ENCODE data around the gene EXD3. TPM values are rescaled to one million over a fixed set of nuclear protein-coding genes. Genes with fewer than 3 reads are reported as not detected.
A peak's percentile ranks its signal among the peaks of the same experiment; 100 is the strongest.

The EXD3 gene
- total RNA-seq, 1 experiment from 2014 or later = 15.3 TPM

DNA sequence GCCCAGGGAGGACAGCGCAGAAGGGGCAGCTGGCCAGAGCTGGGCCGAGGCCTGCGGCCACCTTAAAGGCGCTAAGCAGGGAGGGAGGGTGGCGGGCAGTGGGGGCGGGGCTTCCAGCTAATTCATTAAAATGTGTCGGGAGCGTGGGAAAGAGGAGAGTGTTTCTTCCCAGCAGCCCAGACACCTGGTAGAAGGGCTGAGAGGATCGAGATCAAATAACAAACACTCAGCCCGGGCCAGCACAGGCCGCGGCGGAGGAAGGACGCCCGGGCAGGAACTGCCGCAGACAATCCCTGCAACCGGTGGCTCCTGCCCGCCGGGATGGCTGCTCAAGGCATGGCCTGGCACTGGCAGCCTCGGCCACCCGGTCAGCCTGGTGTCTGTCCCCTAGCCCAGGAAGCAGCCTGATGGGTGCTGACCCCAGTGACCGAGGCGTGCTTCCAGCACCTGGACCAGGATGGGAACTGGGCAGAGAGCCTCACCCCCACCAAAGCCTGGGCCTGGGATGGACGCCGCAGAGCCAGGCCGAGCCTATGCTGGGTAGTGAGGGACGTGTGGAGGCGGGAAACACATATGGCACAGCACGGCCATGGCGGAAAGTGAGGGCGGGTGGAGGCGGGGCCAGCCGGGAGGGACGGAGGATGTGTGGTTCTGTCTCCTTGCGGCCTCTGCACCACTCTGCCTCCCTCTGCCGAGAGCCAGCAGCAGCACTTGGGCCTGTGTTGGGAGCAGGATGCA, 117.7 kb downstream of the EXD3 start:
- Mint-ChIP-seq H3K9me3 (peaks cover 0 to 2% of the 10 kb centered on the region in 2 experiments; a peak in 3 of 5 replicates), H3K4me1 (peaks cover 7 to 30% of the 10 kb centered on the region in 2 experiments), H3K4me3 (peak overlapping the region in 1 of 2 experiments; percentile 48; a peak in 1 of 5 replicates), H3K36me3 (ENCODE audit: insufficient read depth in 1 of 3, low read depth in 3 of 3) (peaks cover 0 to 2% (median 0%) of the 10 kb centered on the region in 3 experiments; a peak in 2 of 7 replicates), H3K27me3 (ENCODE audit: low read depth) (peaks cover 11% of the 10 kb centered on the region), H3K27ac (no peak overlapping the region)
- TF ChIP-seq, protein P1, sequence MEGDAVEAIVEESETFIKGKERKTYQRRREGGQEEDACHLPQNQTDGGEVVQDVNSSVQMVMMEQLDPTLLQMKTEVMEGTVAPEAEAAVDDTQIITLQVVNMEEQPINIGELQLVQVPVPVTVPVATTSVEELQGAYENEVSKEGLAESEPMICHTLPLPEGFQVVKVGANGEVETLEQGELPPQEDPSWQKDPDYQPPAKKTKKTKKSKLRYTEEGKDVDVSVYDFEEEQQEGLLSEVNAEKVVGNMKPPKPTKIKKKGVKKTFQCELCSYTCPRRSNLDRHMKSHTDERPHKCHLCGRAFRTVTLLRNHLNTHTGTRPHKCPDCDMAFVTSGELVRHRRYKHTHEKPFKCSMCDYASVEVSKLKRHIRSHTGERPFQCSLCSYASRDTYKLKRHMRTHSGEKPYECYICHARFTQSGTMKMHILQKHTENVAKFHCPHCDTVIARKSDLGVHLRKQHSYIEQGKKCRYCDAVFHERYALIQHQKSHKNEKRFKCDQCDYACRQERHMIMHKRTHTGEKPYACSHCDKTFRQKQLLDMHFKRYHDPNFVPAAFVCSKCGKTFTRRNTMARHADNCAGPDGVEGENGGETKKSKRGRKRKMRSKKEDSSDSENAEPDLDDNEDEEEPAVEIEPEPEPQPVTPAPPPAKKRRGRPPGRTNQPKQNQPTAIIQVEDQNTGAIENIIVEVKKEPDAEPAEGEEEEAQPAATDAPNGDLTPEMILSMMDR (conservative IDR thresholded peaks at IDR 0.05) = no peak
- DNase-seq = peak; percentile 83
- H2BK5ac ChIP-seq (ENCODE audit: insufficient read length, low read length) = no peak overlapping the region
- no peak overlapping the region for H3K18ac ChIP-seq (ENCODE audit: insufficient read length, low read depth, low read length)
- H3K4me1 ChIP-seq (ENCODE audit: insufficient read depth, low read length) = no peaks in the 10 kb centered on the region; the same call in 1 of the 2 replicates
- H2AK5ac ChIP-seq (ENCODE audit: insufficient read length, low read length) = no peak overlapping the region
- H4K8ac ChIP-seq (replicated peaks; ENCODE audit: insufficient read length, low read depth, low read length) = no peak overlapping the region
- H3K4ac ChIP-seq (ENCODE audit: low read depth, low read length) = no peak overlapping the region
- no peak overlapping the region for H3K23ac ChIP-seq (ENCODE audit: insufficient read length, low read depth, low read length)
- no peak overlapping the region for H2BK15ac ChIP-seq (ENCODE audit: low read depth, low read length)
- no peak overlapping the region for H2AFZ ChIP-seq (ENCODE audit: low read length)
- no peak overlapping the region for H3K56ac ChIP-seq (ENCODE audit: insufficient read length, low read depth, low read length)
- no peaks in the 10 kb centered on the region for H3K79me1 ChIP-seq (ENCODE audit: insufficient read depth, low read depth, low read length, poor library complexity, severe bottlenecking)
- H4K91ac ChIP-seq (ENCODE audit: insufficient read length, low read depth, low read length) = no peak overlapping the region
- no peak overlapping the region for H3K27ac ChIP-seq (ENCODE audit: insufficient read length, low read depth, low read length)
- no peaks in the 10 kb centered on the region for H3K79me2 ChIP-seq (ENCODE audit: insufficient read depth, low read length)
- H3K4me2 ChIP-seq (ENCODE audit: insufficient read depth, insufficient read length, low read length) = no peak overlapping the region
- no peaks in the 10 kb centered on the region for H3K9me3 ChIP-seq (ENCODE audit: control insufficient read depth, low read depth, low read length)
- H4K5ac ChIP-seq (ENCODE audit: insufficient read length, low read depth, low read length) = no peak overlapping the region
- no peaks in the 10 kb centered on the region; the same call in 1 of the 2 replicates for H3K27me3 ChIP-seq (ENCODE audit: insufficient read depth, low read length)
- H3K23me2 ChIP-seq (ENCODE audit: insufficient read length, low read depth, low read length, poor library complexity, severe bottlenecking) = no peaks in the 10 kb centered on the region
- no peak overlapping the region for H3K9ac ChIP-seq (ENCODE audit: extremely low read depth, insufficient read length, low read length)
- H3K14ac ChIP-seq (ENCODE audit: insufficient read depth, low read length) = no peak overlapping the region
- no peak overlapping the region for H3T11ph ChIP-seq (ENCODE audit: low read length)
- H2BK20ac ChIP-seq (ENCODE audit: low read depth, low read length, poor library complexity, severe bottlenecking) = no peak overlapping the region
- H2BK120ac ChIP-seq (ENCODE audit: low read depth, low read length, poor library complexity, severe bottlenecking) = no peak overlapping the region
- H2BK12ac ChIP-seq (ENCODE audit: insufficient read length, low read depth, low read length) = no peak overlapping the region
- no CpG with 5 or more reads among the region's 36 CpGs for WGBS (ENCODE audit: extremely low coverage, insufficient read length, low lambda C conversion rate)
- H4K20me1 ChIP-seq (ENCODE audit: control insufficient read depth, insufficient read depth, insufficient read length) = no peaks in the 10 kb centered on the region
